ENCODE data around the gene SLC12A9.
"Not testable (repeated sequence)": the region's sequence is repeated elsewhere in the genome, so short reads cannot be mapped to it uniquely, and the experiment has no call there.

The SLC12A9 gene, protein sequence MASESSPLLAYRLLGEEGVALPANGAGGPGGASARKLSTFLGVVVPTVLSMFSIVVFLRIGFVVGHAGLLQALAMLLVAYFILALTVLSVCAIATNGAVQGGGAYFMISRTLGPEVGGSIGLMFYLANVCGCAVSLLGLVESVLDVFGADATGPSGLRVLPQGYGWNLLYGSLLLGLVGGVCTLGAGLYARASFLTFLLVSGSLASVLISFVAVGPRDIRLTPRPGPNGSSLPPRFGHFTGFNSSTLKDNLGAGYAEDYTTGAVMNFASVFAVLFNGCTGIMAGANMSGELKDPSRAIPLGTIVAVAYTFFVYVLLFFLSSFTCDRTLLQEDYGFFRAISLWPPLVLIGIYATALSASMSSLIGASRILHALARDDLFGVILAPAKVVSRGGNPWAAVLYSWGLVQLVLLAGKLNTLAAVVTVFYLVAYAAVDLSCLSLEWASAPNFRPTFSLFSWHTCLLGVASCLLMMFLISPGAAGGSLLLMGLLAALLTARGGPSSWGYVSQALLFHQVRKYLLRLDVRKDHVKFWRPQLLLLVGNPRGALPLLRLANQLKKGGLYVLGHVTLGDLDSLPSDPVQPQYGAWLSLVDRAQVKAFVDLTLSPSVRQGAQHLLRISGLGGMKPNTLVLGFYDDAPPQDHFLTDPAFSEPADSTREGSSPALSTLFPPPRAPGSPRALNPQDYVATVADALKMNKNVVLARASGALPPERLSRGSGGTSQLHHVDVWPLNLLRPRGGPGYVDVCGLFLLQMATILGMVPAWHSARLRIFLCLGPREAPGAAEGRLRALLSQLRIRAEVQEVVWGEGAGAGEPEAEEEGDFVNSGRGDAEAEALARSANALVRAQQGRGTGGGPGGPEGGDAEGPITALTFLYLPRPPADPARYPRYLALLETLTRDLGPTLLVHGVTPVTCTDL

DNA sequence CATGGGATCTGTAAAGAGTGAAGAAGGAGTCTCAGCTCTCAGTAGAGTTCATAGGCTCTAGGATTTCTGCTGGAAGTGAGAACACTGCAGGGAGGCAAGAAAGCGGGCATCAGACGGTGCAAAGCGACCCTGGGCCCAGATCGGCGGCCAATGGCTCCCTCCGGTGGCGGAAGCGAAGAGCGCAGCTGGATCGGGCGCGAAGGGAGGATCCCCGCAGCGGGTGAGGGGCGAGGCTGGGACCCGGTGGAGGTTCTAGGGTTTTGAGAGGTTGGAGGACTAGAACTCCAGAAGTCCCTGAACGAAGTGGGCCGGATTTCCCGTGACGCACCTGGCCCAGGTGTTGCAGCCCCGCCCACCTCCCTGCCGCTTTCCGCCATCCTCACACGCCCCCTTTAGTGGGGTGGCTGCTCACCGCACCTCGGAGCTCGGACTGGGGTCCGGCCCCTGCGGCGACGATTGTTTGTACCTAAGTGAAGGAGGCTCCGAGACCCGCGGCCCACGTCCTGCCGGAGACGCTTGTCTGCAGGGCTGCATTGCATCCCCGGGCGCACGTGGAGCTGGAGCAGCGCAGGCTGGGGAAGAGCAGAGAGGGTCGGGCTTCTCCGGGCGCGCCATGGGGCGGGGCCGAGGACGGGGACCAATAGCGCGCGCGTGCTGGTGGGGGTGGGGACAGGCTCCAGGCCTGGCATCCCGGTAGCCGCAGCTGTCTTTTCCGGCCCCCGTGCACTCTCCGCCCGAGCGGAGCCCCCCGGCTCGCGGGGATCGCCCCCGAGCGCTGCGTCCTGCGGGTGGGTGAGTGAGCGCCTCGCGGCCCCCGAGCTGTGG, at the start of gene SLC12A9:
SLC12A9 (plus strand) TSS at position 666 of the 825 bp plus-strand sequence. CDS start 1,485 bp downstream, outside the sequence.
- peak; percentile 74 for DNase-seq

DNA sequence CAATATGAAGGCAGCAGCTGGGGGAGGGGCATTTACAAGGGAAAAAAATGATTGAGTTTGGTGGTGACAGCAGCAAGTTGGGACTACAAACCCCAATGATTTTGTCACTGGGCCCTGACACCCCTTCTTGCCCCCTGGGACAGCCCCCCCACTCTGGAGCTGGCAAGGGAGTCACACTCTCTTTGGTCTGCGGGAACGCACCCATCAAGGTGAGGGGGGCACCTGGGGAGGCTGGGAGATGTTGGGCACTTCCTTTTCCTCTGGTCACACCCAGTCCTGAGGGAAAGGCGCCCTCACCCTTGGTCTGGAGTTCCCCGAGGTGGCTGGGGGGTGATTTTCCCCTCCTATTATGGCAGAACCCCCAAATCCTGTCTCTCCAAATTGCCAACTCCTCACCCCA, 49.6 kb upstream of the SLC12A9 start:
- no peak for DNase-seq

DNA sequence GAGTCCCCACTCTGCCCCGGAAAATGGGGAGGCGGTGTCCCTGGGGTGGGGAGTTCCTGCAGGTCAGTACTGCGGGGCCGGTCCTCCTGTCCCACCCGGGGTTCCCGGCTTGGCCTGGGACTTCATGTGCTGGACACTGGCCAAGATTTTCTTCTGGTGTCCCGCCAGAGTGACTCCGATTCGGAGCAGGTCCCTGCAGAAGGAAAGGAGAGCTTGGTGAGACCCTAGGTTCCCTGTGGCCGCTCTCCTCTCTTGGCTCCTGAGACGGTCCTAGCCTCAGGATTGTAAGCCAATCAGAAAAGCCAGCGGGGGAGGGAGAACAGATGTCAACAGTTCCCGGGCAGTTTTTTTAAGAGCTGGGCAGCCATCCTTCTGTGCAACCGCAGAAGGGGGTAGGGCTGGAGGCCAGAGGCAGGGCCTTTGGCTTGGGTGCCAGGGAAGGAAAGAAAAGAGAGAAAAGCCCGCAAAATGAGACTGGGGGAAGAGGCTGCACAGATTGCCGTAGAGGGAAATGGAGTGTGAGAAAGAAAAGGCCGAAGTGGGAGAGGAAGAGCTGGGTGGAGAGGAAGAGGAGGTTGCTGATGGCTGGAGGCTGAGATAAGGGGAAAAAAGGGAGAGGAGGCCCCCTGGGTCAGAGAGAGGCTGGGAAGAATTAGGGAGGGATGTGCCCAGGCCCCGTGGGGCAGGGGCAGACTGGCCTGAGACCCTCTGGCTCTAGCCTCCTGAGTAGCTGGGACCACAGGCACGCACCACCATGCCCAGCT, 48.9 kb upstream of the SLC12A9 start:
- peak; percentile 89 for DNase-seq

DNA sequence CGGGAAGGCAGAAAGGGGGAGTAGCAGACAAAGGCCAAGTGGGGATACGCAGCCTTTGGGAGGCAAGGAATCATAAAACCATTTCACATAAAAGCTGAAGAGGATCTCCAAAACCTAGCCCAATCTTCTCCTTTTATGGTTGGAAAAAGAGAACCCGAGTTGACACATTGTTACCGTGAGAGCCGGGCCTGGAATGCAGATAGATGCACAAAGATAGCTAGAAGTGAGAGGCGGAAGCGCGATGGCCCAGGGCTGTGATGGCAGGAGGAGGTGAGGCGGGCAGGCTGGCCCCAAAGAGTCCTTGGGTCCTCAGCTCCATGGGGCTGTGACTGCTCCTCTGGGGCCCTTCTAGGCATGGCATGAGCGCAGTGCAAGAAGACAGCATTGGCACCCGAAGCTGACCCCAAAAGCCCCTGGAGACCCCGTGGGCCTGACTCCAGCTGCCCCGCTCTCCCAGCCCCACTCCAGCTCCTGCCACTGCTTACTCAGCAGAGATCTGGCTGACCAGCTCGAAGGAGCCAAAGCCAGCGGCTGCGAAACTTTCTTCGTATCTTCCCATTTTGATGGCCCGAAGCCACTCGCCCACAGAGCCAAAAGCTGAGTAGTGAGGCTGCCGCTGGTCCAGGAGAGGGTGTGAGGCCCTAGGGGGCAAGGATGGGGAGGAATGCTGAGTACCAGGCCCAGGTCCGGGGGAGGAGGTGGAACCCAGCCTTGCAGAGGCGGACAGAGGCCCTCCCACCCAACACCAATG, 47.7 kb upstream of the SLC12A9 start:
- no peak for DNase-seq

DNA sequence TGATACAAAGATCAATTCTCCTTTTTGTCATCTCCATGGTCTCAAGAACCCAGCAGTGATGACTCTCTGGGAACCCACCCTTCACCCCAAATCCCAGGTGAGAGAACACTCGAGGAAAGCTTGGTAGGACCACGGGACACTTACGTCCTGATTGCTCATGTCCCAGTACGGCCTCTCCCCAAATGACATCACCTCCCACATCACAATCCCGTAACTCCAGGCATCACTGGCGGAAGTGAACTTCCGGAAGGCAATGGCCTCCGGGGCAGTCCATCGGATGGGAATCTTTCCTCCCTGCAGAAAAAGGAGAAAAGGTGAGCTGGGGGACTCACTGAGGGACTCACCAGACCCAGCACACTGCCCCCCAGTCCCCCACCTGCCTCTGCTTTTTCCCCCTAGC, 46.2 kb upstream of the SLC12A9 start:
- DNase-seq: no peak

DNA sequence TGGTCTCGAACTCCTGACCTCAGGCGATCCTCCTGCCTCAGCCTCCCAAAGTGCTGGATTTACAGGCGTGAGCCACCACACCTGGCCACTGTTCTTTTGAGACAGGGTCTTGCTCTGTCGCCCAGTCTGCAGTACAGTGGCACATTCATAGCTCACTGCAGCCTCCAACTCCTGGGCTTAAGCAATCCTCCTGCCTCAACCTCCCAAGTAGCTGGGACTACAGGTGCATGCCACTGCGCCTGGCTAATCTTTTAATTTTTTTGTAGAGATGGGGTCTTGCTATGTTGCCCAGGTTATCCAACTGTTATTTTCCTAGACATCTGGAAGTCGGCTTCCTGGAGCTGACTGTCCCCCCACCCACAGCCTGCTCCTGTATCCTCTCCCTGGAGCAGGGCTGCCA, 45.6 kb upstream of the SLC12A9 start:
- DNase-seq: not testable (repeated sequence)

DNA sequence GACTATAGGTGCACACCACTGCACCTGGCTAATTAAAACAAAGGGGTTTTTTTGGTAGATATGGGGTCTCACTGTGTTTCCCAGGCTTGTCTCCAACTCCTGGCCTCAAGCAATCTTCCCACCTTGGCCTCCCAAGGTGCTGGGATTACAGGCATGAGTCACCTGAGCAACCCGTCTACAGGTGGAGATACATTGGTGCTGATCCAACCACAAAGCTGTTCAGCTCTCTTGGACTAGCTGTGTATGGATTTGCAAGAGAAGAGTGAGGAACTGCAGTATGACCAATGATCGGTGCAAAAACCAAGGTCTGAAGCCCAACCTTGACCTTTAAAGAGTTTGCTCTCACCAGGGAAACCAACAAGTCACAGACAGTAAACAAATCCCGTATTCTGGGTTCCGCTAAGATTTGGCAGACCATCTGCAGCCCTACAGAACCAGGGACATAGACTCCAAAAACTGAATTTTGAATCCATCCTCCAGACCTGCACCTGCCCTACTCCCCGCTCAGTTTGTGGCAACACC, 44.1 kb upstream of the SLC12A9 start:
- no peak for DNase-seq

DNA sequence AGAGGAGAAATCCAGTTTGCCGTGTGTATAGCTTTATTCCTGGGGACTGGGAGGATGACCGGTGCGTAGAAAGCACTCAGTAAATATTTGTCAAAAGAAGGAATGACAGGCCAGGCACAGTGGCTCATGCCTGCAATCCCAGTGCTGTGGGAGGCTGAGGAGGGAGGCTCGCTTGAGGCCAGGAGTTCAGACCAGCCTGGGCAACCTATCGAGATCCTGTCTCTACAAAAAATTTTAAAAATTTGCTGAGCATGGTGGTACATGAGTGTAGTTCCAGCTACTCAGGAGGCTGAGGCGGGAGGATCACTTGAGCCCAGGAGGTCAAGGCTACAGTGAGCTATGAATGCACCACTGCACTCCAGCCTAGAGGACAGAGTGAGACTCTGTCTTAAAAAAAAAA, 41.0 kb upstream of the SLC12A9 start:
- no peak for DNase-seq

DNA sequence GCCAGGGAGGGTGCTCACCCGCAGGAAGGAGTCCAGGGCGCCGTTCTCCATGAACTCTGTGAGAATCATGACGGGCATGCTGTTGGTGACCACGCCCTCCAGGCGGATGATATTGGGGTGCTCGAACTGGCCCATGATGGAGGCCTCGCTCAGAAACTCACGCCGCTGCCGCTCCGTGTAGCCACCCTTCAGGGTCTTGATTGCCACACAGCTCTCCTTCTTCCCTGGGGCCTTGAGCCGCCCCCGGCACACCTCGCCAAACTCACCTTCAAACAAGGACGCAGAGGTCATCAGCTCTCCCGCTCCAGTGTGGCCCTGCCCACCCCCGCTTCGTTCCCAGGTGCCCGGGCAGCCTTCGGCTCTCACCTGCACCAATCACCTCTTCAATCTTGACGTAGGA, 39.8 kb upstream of the SLC12A9 start:
- no peak for DNase-seq

DNA sequence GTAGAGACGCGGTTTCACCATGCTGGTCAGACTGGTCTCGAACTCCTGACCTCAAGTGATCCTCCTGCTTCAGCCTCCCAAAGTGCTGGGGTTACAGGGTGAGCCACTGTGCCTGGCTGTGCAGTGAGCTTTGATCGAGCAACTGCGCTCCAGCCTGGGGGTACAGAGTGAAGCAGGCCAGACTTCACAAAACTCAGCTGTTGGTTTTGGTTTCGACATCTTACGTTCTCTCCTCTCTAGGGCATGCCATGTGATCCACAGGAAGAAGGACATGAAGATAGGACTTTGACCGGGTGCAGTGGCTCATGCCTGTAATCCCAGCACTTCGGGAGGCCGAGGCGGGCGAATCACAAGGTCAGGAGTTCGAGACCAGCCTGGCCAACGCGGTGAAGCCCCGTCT, 36.0 kb upstream of the SLC12A9 start:
- not testable (repeated sequence) for DNase-seq

DNA sequence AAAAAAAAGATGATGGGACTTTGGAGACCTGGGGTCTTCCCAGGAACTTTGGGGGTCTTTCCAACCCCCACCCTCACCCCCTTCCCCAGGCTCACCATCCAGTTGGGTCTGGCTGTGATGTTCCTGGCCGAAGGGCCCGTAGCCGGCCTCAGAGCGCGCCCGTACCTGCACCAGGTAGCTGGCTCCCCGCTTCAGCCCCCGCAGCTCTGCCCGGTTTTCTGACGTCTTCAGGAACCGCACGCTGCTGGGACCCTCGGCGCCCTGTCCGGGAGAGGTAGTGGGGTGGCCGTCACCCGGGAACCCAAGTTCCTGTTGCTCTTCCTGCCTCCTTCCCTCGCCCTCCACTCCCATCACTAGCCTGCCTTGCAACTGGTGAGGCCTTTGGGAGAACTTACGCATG, 35.4 kb upstream of the SLC12A9 start:
- no peak for DNase-seq

DNA sequence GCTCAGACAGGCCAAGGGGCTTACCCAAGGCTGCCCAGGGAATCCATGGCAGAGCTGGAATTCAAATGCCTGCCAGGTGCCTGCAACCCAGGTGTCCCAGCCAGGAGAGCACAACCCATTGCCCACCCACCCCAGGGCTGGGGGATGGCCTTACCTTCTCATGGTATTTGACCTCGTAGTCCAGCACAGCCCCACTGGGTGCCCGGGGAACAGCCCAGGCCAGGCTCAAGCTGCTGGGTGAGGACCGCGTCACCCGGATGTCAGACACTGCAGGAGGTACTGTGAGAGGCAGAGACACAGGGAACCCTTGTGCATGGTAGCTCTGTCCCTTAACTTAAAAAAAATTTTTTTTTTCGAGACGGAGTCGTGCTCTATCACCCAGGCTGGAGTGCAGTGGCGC, 34.1 kb upstream of the SLC12A9 start:
- no peak for DNase-seq

DNA sequence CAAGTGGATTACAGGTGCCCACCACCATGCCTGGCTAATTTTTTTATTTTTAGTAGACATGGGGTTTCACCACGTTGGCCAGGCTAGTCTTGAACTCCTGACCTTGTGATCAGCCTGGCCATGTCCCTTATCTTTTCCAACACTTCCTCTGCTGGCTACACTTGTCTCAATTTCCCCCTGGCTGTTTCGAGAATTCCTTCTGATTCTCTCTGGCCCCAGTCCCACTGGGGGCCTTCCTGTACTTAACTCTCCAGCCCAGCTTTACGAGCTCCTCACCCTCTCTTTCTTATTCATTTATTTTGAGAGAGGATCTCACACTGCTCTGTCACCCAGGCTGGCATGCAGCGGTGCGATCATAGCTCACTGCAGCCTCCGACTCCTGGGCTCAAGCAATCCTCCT, 33.7 kb upstream of the SLC12A9 start:
- DNase-seq: no peak

DNA sequence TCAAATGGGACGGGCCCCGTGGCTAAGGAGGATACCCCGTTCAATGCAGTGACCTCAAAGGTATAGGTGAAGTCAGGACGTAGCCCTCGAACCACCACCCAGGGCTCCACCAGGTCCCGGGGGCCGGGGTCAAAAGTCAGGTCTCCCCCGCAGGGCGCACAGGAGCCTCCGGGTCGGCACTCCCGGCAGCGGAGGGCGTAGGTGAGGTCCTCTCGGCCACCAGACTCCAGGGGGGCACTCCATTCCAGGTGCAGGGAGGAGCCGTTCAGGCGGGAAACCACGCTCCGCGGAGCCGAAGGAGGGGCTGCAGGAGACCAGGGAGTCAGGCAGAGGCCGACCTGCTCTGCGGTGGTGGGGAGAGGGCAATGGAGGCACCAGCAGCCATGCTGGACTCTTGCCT, 32.9 kb upstream of the SLC12A9 start:
- no peak for DNase-seq

DNA sequence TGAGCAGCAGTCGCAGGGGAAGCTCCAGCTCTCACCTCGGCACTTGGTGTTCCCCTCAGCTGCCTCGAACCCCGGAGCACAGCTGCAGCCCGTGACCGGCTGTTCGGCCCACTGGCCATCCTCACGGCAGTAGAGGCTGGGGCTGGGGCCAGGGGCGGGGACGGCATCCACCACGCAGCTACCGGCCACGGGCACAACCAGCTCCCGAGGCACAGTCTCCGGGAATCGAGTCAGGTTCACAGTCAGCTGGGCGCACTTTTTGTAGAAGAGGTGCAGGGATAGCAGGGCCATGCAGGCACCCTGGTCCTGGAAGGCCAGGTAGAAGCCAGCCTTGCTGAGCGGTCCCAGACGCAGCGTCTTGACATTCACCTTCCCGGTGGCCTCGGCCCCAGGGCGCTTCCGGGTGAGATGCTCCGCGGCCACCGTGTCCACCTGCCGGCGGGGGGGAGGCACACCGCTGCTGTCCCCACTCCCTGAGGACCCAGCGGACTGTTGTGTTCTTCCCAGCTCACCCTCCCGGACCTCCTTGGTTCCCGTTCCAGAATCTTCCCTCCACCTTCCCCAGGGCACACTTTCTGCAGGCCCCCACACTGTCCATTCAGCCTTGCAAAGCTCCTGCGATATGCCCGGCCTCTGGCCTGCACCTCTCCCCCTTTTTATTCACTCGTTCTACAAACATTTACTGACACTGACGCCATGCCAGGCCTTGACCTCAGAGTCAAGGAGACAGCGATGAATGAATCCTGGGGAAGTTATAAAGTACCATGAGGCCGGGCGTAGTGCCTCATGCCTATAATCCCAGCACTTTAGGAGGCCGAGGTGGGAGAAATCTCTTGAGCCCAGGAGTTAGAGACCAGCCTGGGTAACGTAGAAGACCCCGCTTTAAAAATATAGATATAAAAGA, 30.0 kb upstream of the SLC12A9 start:
- DNase-seq: no peak

DNA sequence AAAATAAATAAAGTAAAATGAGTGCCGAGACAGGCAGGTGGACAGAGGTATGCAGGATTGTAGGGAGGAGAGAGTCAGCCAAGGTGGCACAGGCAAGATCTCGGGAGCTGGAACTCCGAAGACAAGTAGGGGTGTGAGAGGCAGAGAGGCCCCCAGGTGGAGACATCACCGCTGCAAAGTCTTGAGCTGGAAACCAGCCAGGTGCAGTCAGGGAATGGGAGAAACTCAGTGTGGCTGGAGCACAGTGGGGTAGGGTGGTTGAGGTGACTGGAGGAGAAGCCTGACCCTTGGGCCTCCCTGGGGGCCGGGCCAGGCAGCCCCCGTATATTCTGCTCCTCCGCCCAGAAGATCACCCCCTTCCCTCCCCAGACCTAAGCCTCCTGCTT, 29.4 kb upstream of the SLC12A9 start:
- DNase-seq: no peak

DNA sequence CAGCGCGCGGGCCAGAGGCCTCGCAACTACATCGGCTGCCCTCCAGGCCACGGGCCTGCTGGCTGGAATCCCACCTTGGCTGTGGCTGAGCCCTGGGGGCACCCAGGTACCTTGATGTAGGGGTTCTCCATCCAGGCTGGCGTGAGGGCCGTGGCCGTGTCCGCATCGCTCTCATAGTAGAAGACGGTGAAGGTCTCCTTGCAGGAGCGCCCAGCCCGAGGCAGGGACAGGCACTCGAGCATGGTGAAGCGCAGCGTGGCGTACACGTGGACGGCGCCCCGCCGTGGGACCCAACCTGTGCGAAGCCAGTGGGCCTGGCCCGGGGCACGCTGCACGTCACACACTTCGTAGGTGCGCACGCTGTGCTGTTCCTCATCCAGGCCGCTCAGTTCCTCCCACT, 29.0 kb upstream of the SLC12A9 start:
- DNase-seq: no peak

DNA sequence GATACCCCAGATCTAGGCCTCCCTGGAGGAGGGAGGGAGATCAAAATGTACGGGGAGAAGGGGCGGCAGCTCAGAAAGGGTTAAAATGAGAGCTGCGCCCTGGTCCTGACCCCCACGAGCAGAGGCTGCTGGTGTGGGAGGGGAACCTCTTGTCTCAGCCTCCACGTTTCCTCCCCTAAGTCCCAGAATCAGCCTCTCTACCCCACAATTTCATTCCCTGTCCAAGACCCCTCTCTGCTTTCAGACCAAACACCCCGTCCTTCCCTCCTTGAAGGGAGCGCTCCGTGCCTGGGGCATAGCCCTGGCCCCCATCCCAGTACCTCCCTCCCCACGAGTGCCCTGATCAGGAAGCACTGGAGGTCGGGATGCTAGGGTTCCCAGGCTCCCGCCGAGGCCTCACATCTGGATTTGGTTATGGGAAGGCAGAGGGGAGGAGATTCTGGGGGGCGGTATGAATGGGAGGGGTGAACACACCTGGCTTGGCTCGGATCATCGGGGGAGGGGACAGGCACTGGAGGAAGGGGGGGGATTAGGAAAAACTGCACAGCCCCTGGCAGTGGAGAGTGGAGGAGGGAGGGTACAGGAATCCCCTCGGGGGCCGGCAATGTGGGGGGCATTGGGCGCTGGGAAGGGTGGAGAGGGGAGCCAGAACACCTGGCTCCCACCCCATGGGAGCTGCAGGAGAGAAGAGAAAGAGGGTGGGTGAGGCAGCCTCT, 27.9 kb upstream of the SLC12A9 start:
- DNase-seq: no peak

DNA sequence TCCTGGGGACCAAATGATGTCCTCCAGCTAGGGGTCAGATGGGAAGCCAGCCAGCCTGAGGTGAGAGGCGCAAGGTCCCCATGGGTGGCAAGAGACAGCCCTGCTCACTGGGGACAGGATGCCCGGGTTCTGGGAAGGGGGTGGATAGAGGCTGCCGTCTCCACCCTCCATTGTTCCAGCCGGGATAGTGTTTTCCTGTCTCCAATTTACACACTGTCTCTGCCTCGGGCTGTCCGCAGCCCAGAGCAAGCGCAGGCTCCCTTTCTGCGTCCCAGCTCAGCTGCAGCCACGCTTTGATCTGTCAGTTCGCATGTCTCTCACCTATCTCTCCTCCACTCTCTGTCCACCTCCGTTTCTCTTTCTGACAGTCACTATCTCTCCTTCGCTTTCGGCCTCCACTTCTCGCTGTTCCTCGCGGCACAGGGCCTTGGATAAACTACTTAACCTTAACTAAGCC, 27.3 kb upstream of the SLC12A9 start:
- peak; percentile 19 for DNase-seq
